Measurements from ENCODE around the gene LMAN2L.

The LMAN2L gene

DNA sequence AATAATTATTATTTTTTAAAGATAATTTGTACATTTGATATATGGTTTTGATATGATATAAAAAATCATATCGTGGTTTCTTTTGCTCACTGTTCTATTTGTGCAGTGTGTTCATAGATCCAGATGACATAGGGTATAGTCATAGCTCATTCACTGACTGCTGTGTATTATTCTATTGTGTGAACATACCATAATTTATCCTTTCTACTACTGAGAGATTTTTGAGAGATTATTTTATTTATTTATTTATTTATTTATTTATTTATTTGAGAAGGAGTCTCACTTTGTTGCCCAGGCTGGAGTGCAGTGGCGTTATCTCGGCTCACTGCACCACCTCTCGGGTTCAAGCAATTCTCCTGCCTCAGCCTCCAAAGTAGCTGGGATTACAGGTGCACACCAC lies 58.3 kb downstream of the LMAN2L start:
- no peaks in the 10 kb centered on the region for H3K36me3 ChIP-seq (ENCODE audit: insufficient read depth, low read length)
- no peaks in the 10 kb centered on the region; the same call in 1 of the 2 replicates for H3K27me3 ChIP-seq (ENCODE audit: insufficient read depth, low read length)
- H3K79me2 ChIP-seq (ENCODE audit: insufficient read depth, low read length) = no peaks in the 10 kb centered on the region
- TF ChIP-seq, protein P1, sequence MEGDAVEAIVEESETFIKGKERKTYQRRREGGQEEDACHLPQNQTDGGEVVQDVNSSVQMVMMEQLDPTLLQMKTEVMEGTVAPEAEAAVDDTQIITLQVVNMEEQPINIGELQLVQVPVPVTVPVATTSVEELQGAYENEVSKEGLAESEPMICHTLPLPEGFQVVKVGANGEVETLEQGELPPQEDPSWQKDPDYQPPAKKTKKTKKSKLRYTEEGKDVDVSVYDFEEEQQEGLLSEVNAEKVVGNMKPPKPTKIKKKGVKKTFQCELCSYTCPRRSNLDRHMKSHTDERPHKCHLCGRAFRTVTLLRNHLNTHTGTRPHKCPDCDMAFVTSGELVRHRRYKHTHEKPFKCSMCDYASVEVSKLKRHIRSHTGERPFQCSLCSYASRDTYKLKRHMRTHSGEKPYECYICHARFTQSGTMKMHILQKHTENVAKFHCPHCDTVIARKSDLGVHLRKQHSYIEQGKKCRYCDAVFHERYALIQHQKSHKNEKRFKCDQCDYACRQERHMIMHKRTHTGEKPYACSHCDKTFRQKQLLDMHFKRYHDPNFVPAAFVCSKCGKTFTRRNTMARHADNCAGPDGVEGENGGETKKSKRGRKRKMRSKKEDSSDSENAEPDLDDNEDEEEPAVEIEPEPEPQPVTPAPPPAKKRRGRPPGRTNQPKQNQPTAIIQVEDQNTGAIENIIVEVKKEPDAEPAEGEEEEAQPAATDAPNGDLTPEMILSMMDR (IDR thresholded peaks at IDR 0.05; ENCODE audit: low read length) = no peak
- TF ChIP-seq EZH2 (IDR thresholded peaks at IDR 0.05; ENCODE audit: borderline replicate concordance, low read length) = no peak
- H4K20me1 ChIP-seq (ENCODE audit: insufficient read depth, low read length) = no peaks in the 10 kb centered on the region
- no peak overlapping the region for H3K4me3 ChIP-seq (ENCODE audit: low read depth, low read length, poor library complexity, severe bottlenecking)
- no peaks in the 10 kb centered on the region for H3K4me1 ChIP-seq (ENCODE audit: insufficient read depth, low read length, severe bottlenecking)
- H3K9me2 ChIP-seq (ENCODE audit: low read depth, low read length) = no peaks in the 10 kb centered on the region
- H3K9me3 ChIP-seq (ENCODE audit: low read length) = no peaks in the 10 kb centered on the region
- H2AFZ ChIP-seq (ENCODE audit: low read length) = no peak overlapping the region
- no peak overlapping the region for H3K4me2 ChIP-seq (ENCODE audit: low read length)
- H3F3A ChIP-seq (ENCODE audit: insufficient read depth, low read length) = no peaks in the 10 kb centered on the region
- no peak overlapping the region for H3K9ac ChIP-seq (ENCODE audit: low read length)
- no peak overlapping the region for H3K27ac ChIP-seq (ENCODE audit: low read depth, low read length, poor library complexity, severe bottlenecking)

GRCh38 chr2:96680561-96681141 lies 59.2 kb downstream of the LMAN2L start:
- H3K9me3 ChIP-seq (ENCODE audit: low read length) = no peaks in the 10 kb centered on the region
- H3K4me3 ChIP-seq (ENCODE audit: low read depth, low read length, poor library complexity, severe bottlenecking) = no peak overlapping the region
- TF ChIP-seq EZH2 (IDR thresholded peaks at IDR 0.05; ENCODE audit: borderline replicate concordance, low read length) = no peak
- TF ChIP-seq, protein P1 (IDR thresholded peaks at IDR 0.05; ENCODE audit: low read length) = no peak
- H3F3A ChIP-seq (ENCODE audit: insufficient read depth, low read length) = no peaks in the 10 kb centered on the region
- no peaks in the 10 kb centered on the region for H3K79me2 ChIP-seq (ENCODE audit: insufficient read depth, low read length)
- H3K9me2 ChIP-seq (ENCODE audit: low read depth, low read length) = no peaks in the 10 kb centered on the region
- H3K27ac ChIP-seq (ENCODE audit: low read depth, low read length, poor library complexity, severe bottlenecking) = no peak overlapping the region
- no peaks in the 10 kb centered on the region for H4K20me1 ChIP-seq (ENCODE audit: insufficient read depth, low read length)
- H3K4me2 ChIP-seq (ENCODE audit: low read length) = no peak overlapping the region
- H2AFZ ChIP-seq (ENCODE audit: low read length) = no peak overlapping the region
- no peaks in the 10 kb centered on the region for H3K36me3 ChIP-seq (ENCODE audit: insufficient read depth, low read length)
- H3K27me3 ChIP-seq (ENCODE audit: insufficient read depth, low read length) = no peaks in the 10 kb centered on the region; the same call in 1 of the 2 replicates
- no peaks in the 10 kb centered on the region for H3K4me1 ChIP-seq (ENCODE audit: insufficient read depth, low read length, severe bottlenecking)
- no peak overlapping the region for H3K9ac ChIP-seq (ENCODE audit: low read length)

GRCh38 chr2:96679848-96680247 lies 60.0 kb downstream of the LMAN2L start:
- Histone ChIP-seq H3K4me3 (ENCODE audit: low read depth, low read length, poor library complexity, severe bottlenecking) (no peak overlapping the region), H3K9me3 (ENCODE audit: low read length) (no peaks in the 10 kb centered on the region), H3K4me2 (ENCODE audit: low read length) (no peak overlapping the region), H4K20me1 (ENCODE audit: insufficient read depth, low read length) (no peaks in the 10 kb centered on the region), H3K27ac (ENCODE audit: low read depth, low read length, poor library complexity, severe bottlenecking) (no peak overlapping the region), H2AFZ (ENCODE audit: low read length) (no peak overlapping the region), H3K36me3 (ENCODE audit: insufficient read depth, low read length) (no peaks in the 10 kb centered on the region), H3K79me2 (ENCODE audit: insufficient read depth, low read length) (no peaks in the 10 kb centered on the region), H3K4me1 (ENCODE audit: insufficient read depth, low read length, severe bottlenecking) (no peaks in the 10 kb centered on the region), H3K27me3 (ENCODE audit: insufficient read depth, low read length) (no peaks in the 10 kb centered on the region), H3K9me2 (ENCODE audit: low read depth, low read length) (no peaks in the 10 kb centered on the region), H3K9ac (ENCODE audit: low read length) (no peak overlapping the region), H3F3A (ENCODE audit: insufficient read depth, low read length) (no peaks in the 10 kb centered on the region)
- no peak for TF ChIP-seq EZH2 (IDR thresholded peaks at IDR 0.05; ENCODE audit: borderline replicate concordance, low read length)
- TF ChIP-seq, protein P1 (IDR thresholded peaks at IDR 0.05; ENCODE audit: low read length) = no peak
